ENCODE measurements around the gene CPNE2.

- TF ChIP-seq CTCF (IDR thresholded peaks at IDR 0.05; ENCODE audit: borderline replicate concordance, extremely low read depth, low read length, poor library complexity, severe bottlenecking) (no peak), EZH2 (IDR thresholded peaks at IDR 0.05; ENCODE audit: borderline replicate concordance, low read depth, low read length, severe bottlenecking) (no peak)
These were observed 45.3 kb downstream of the CPNE2 start for GRCh38 chr16:57137566-57138273.

Measured in DND-41 (cell line).